Measurements from ENCODE around the gene FRYL.

The FRYL gene

GRCh38 chr4:48649505-48649904 lies 130.6 kb downstream of the FRYL start:
- H3K4me3 ChIP-seq (replicated peaks; ENCODE audit: low read depth, low read length), result no peak overlapping the region
- no peak for TF ChIP-seq CTCF (IDR thresholded peaks at IDR 0.05; ENCODE audit: low read depth, low read length, missing control alignments)
- DNase-seq (ENCODE audit: extremely low read depth, low read depth), result no peak

- no peak overlapping the region for H3K4me3 ChIP-seq (replicated peaks; ENCODE audit: low read depth, low read length)
- no peak for TF ChIP-seq CTCF (IDR thresholded peaks at IDR 0.05; ENCODE audit: low read depth, low read length, missing control alignments)
- DNase-seq (ENCODE audit: extremely low read depth, low read depth), result no peak
These were observed 134.8 kb downstream of the FRYL start for GRCh38 chr4:48645225-48645794.

DNA sequence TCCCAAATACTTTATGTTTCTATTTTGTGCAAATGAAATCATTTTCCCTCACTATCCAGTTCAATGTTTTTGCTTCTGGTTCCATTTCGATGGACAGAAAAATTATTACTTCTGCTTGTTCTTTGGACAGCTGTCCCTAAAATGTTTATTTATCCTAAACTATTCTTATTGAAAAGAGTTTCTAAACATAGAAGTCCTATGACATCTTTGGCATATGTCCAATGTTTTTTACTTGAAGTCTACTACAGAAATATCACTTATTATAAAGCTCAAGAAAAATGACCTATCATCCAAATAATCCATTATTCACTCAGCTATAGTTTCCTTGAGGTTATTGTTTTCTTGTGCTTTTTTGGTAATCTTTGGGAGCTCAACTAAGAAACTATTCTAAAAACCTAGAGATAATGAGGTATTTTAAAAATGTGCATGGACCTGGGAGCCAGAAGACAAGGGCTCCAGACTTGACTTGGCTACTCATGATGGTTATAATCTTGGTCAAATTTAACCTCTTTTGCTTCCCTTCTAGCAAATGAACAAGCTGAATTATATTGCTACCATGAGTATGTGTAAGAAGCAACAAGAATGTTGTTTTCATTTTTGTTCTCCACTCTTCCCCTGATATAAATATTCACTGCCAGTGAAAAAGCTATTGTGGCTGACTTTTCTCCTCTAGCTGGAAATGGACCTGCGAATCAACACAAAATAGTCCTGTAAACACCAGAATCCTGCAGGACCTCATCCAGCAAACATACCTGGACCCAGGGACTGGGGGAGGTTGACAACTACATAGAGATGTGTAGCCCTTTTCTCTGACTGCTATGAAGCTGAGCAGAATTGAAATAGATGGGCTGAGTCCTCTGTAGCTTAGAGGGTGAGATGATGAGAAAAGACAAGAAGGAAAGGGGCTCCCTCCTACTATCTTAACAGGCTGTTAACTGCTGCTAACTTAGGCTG lies 137.4 kb downstream of the FRYL start:
- DNase-seq (ENCODE audit: extremely low read depth, low read depth), result no peak
- no peak overlapping the region for H3K4me3 ChIP-seq (replicated peaks; ENCODE audit: low read depth, low read length)
- no peak for TF ChIP-seq CTCF (IDR thresholded peaks at IDR 0.05; ENCODE audit: low read depth, low read length, missing control alignments)

DNA sequence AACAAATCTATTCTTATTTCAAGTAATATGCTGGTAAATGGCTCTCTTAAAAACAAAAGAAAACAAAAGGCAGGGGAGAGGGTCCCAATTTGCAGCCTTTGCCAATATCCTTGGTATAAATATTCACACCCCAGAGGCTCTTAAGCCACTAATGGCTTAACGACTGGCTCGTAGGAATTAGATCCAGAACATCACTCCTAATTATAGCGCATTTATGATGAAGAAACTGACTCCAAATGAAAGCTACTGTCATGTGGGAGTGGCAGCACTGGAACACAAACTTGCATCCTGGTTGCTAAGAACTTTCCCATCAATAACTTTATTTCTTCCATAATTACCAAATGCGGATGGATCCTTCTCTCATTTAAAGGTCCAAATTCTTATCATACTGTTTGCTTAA lies 138.7 kb downstream of the FRYL start:
- DNase-seq (ENCODE audit: extremely low read depth, low read depth), result no peak
- H3K4me3 ChIP-seq (replicated peaks; ENCODE audit: low read depth, low read length), result no peak overlapping the region
- no peak for TF ChIP-seq CTCF (IDR thresholded peaks at IDR 0.05; ENCODE audit: low read depth, low read length, missing control alignments)

DNA sequence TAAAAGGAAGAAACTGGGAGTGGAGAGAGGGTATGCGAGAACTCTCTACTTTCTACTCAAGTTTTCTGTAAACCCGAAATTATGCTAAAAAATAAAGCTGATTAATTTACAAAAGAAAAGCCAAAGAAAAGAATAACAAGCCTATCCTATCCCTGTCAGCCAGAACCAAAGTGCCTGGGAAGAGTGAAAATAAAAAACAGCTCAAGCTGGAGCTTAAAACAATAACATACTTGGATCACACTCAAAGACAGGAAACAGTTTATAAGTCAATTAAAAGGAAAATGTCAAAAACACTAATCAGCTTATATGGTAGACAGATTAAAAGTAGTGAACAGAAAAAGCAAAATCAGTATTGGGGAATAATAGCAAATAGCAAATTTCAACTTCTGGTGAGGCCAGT lies 139.4 kb downstream of the FRYL start:
- DNase-seq (ENCODE audit: extremely low read depth, low read depth), result no peak
- TF ChIP-seq CTCF (IDR thresholded peaks at IDR 0.05; ENCODE audit: low read depth, low read length, missing control alignments), result no peak
- no peak overlapping the region for H3K4me3 ChIP-seq (replicated peaks; ENCODE audit: low read depth, low read length)

DNA sequence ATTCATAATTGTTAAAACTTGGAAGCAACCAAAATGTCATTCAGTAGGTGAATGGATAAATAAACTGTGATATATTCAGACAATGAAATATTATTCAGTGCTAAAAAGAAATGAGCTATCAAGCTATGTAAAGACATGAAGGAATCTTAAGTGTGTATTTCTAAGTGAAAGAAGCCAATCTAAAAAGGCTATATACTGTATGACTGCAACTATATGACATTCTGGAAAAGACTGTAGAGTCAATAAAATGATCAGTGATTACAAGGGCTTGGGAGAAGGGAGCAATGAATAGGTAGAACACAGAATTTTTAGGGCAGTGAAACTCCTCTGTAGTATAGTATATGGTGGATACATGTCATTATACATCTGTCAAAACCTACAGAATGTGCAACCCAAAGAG lies 139.9 kb downstream of the FRYL start:
- DNase-seq (ENCODE audit: extremely low read depth, low read depth), result no peak
- no peak overlapping the region for H3K4me3 ChIP-seq (replicated peaks; ENCODE audit: low read depth, low read length)
- TF ChIP-seq CTCF (IDR thresholded peaks at IDR 0.05; ENCODE audit: low read depth, low read length, missing control alignments), result no peak

Measured in HFF-Myc (cell line).